ENCODE results near the gene GSPT1. TPM values are rescaled to one million over a fixed set of nuclear protein-coding genes. Genes with fewer than 3 reads are reported as not detected.
"Not testable (repeated sequence)": the region's sequence is repeated elsewhere in the genome, so short reads cannot be mapped to it uniquely, and the experiment has no call there.

Gene GSPT1
- polyA plus RNA-seq (2012; ENCODE audit: insufficient read depth, insufficient read length): 131 TPM

DNA sequence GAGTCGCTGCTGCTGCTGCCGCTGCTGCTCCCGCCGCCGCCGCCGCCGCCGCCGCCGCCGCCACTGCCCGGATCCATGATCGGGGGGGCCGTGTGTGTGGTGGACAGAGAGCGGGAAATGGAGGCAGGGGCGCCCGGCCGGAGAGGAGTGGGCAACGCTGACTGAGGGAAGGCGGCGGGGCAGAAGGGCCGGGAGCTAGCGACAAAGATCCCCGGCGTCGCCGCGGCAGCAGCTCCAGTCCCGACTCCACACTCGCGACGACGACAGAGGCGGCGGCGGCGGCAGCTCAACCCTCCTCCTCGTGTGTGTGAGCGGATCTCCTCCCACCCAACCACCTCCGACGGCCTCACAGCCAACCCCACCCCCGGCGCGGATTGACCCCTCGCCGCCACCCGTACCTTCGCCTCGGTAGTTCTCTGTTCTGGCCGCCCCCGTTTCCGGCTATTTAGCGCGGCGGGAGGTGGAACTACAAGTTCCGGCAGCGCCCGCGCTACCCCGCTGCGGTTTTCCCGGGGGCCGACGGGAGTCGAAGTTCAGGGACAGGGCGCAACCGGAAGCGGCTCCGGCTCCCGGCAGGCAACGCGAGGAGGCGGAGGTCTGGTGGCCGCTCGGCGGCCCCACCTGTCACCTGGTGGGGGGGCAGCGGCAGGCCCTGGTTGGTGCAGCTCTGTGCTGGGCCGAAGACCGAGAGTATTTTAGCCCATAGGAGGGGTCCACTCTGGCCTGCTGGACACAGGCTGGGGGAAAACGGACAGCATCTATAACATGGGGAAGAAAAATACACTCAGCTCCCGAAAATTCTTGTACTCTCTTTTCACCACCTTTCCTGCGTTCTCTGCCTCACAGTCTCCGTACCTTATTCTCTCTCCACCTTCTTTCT, at the start of gene GSPT1:
Gene GSPT1 (minus strand): TSS at position 313 of the 880 bp plus-strand sequence. CDS start 236 bp downstream, at position 77.
- DNase-seq (ENCODE audit: low read depth, low spot score): peak; percentile 98
- H3K4me3 ChIP-seq (ENCODE audit: low read length): peak within 1 kb of the TSS; percentile 83

DNA sequence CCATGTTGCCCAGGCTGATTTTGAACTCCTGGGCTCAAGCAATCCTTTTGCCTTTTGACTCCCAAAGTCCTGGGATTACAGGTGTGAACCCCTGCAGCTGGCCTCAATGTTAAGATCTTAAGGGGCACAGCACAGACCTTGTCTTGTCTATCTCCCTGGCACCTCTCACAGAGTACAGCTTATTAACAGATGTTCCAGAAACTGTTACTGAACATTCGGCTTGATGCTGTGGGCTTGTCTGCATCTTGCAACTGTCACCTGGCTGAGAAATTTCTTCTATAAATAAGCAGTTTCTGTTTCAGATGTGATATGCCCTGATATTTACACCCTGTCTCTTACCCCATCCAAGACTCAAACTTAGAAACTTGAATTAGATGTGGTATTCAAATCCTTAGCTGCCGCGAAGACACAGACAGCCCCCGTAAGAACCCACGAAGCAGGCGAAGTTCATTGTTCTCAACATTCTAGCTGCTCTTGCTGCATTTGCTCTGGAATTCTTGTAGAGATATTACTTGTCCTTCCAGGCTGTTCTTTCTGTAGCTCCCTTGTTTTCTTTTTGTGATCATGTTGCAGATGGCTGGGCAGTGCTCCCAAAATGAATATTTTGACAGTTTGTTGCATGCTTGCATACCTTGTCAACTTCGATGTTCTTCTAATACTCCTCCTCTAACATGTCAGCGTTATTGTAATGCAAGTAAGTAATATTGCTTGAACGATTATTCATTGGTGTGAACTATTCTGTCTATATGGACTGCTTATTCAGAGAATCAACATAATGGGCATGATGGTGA, 49.2 kb upstream of the GSPT1 start, which contains the start of gene TNFRSF17:
Gene TNFRSF17 (plus strand): TSS at position 450 of the 791 bp plus-strand sequence. CDS start 115 bp downstream, at position 565.
- H3K4me3 ChIP-seq (ENCODE audit: low read length): no peak within 1 kb of the TSS

GRCh38 chr16:11963706-11964105, 48.0 kb upstream of the GSPT1 start:
- no peak for DNase-seq (ENCODE audit: low read depth, low spot score)
- no peak overlapping the region for H3K4me3 ChIP-seq (ENCODE audit: low read length)

More for the DNA sequence above, 49.2 kb upstream of the GSPT1 start, which contains the start of gene TNFRSF17:
- no peak for DNase-seq (ENCODE audit: low read depth, low spot score)

DNA sequence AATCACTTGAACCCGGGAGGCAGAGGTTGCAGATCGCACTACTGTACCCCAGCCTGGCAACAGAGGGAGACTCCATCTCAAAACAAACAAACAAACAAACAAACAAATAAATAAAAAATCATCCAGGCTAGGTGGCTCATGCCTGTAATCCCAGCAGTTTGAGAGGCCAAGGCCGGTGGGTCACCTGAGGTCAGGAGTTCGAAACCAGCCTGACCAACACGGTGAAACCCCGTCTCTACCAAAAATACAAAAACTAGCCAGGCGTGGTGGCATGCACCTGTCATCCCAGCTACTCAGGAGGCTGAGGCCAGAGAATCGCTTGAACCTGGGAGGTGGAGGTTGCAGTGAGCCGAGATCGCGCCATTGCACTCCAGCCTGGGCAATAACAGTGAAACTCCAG, 47.2 kb upstream of the GSPT1 start:
- H3K4me3 ChIP-seq (ENCODE audit: low read length); DNase-seq (ENCODE audit: low read depth, low spot score): not testable (repeated sequence)

DNA sequence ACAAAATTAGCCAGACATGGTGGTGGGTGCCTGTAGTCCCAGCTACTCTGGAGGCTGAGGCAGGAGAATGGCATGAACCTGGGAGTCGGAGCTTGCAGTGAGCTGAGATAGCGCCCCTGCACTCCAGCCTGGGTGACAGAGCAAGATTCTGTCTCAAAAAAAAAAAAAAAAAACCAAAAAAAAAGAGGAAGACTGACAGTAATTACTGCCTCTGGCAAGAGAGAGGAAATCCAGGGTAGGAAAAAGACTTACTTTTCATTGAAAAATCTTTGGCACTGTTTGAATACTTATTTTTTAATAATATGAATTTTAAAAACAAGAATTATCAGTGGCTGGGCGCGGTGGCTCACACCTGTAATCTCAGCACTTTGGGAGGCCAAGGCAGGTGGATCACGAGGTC, 46.7 kb upstream of the GSPT1 start:
- DNase-seq (ENCODE audit: low read depth, low spot score); H3K4me3 ChIP-seq (ENCODE audit: low read length): not testable (repeated sequence)

GRCh38 chr16:11957591-11958395, 42.0 kb upstream of the GSPT1 start:
- no peak overlapping the region for H3K4me3 ChIP-seq (ENCODE audit: low read length)
- no peak for DNase-seq (ENCODE audit: low read depth, low spot score)

GRCh38 chr16:11956558-11956957, 40.8 kb upstream of the GSPT1 start:
- H3K4me3 ChIP-seq (ENCODE audit: low read length): no peak overlapping the region
- no peak for DNase-seq (ENCODE audit: low read depth, low spot score)

- H3K4me3 ChIP-seq (ENCODE audit: low read length): no peak overlapping the region
- DNase-seq (ENCODE audit: low read depth, low spot score): no peak
Measured at GRCh38 chr16:11955713-11956123, 40.0 kb upstream of the GSPT1 start.

GRCh38 chr16:11953576-11953975, 37.8 kb upstream of the GSPT1 start:
- DNase-seq (ENCODE audit: low read depth, low spot score): not testable (repeated sequence)

DNA sequence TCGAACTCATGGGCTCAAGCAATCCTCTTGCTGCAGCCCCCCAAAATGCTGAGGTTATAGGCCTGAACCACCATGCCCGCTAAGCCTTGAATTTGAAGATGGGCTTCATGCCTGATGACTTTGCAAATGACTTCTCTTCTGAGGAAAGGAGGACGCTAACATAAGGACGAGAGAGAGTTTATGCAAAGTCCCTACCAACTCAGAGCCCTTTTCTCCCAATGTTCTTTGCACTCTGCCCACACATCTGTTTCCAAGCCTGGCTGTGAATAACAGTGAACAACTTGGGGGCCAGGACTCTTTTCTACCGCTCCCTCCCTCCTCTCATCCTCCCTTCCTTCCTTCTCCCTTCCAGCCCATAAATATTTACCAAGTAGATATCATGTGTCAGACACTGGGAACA, 34.6 kb upstream of the GSPT1 start:
- DNase-seq (ENCODE audit: low read depth, low spot score): no peak
- no peak overlapping the region for H3K4me3 ChIP-seq (ENCODE audit: low read length)

More at GRCh38 chr16:11953576-11953975, 37.8 kb upstream of the GSPT1 start:
- not testable (repeated sequence) for H3K4me3 ChIP-seq (ENCODE audit: low read length)

GRCh38 chr16:11949527-11949926, 33.8 kb upstream of the GSPT1 start:
- DNase-seq (ENCODE audit: low read depth, low spot score): peak; percentile 35
- no peak overlapping the region for H3K4me3 ChIP-seq (ENCODE audit: low read length)

GRCh38 chr16:11948819-11949218, 33.1 kb upstream of the GSPT1 start:
- H3K4me3 ChIP-seq (ENCODE audit: low read length): no peak overlapping the region
- DNase-seq (ENCODE audit: low read depth, low spot score): no peak

DNA sequence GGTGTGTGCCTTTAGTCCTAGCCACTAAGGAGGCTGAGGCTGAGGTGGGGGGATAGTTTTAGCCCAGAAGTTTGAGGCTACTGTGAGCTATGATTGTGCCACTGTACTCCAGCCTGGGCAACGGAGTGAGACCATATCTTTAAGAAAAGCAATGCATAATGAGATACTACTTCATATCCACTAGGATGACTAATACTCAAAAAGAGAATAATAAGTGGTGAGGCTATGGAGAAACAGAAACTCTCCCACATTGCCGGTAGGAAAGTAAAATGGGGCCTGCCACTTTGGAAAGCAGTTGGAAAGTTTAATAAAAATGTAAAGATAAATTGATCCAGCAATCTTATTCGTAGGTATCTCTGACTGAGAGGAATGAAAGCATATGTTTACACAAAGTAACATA, 30.7 kb upstream of the GSPT1 start:
- no peak overlapping the region for H3K4me3 ChIP-seq (ENCODE audit: low read length)
- no peak for DNase-seq (ENCODE audit: low read depth, low spot score)

DNA sequence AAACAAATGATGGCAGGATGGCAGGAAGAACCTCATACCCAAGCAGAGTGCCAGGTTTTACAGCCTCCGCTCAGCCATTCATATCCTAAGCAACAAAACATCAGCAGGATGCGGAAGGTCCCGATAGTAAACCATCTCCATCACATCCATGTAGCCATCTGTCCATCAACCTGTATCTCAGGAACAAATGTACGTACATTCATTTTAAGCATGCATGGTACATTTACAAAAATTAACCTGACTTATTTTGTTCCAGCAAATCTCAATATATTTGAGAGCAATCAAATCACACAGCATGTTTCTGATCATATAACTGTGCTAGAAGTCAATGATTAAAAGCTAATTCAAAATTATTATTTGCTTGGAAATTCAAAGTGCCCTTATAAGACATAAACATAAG, 26.2 kb upstream of the GSPT1 start, which contains the start of gene NPIPB2:
Gene NPIPB2 (minus strand): TSS at position 101 of the 400 bp plus-strand sequence. CDS start 0 bp downstream, at position 101.
- H3K4me3 ChIP-seq (ENCODE audit: low read length); DNase-seq (ENCODE audit: low read depth, low spot score): not testable (repeated sequence)

GRCh38 chr16:11927350-11927749, 11.6 kb upstream of the GSPT1 start:
- H3K4me3 ChIP-seq (ENCODE audit: low read length); DNase-seq (ENCODE audit: low read depth, low spot score): not testable (repeated sequence)

GRCh38 chr16:11924046-11924445, 8.3 kb upstream of the GSPT1 start:
- not testable (repeated sequence) for H3K4me3 ChIP-seq (ENCODE audit: low read length); DNase-seq (ENCODE audit: low read depth, low spot score)

DNA sequence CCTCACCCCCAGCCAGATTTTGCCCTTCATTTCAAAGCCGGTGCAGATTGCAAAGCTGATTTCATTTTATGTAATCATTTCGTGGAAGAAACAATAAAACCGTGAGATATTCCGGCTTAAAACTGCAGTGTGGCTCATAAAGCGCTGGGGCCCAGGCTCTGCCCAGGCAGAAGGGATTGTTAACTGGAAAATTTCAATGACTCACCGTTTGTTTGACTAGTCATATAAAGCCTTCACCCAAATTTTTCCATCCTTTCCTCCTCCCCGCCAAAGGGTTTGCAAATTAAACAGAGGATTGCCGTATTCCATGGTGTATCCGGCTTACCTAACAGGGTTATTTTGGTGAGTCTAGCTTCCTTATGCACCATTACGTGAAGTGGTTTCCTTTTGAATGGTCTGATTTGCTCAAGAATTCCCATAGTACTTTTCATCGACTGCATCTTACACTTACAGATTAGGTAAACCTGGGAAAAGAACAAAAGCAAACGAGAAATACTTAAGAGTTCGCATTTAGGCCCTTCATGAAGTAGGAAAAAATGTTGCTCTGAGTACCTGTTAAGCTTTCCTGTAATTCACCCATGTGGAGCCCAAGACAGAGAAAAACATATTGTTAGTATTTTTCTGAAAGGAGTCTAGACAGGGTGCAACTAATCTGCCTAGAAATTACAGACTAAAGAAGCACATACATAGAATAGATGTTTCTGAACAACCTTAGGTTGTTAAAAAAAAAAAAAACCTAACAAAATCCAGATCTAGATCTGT, 949 bp upstream of the GSPT1 start:
- no peak for DNase-seq (ENCODE audit: low read depth, low spot score)
- H3K4me3 ChIP-seq (ENCODE audit: low read length): peak overlapping the region; percentile 54

- peak overlapping the region; percentile 83 for H3K4me3 ChIP-seq (ENCODE audit: low read length)
- no peak for DNase-seq (ENCODE audit: low read depth, low spot score)
Measured at GRCh38 chr16:11915114-11915643, 577 bp downstream of the GSPT1 start.
